CD14-positive monocyte (primary cell): ENCODE measurements around the gene POP7. TPM values are rescaled to one million over a fixed set of nuclear protein-coding genes. Genes with fewer than 3 reads are reported as not detected.

ENCODE experiments used
- DNase-seq, 3 donors: peaks; one replicate each; pipeline ENCODE4 v3.0.0-alpha.2; 2011 to 2022
- H2AFZ ChIP-seq: 2 replicates; pipeline ENCODE4 v1.6.0; 2012; ENCODE audit warnings: mild to moderate bottlenecking, low read depth, low read length, inconsistent platforms; ENCODE audit not compliant: insufficient read depth, poor library complexity, severe bottlenecking
- H3K27ac ChIP-seq, 2 donors: 1 replicate in 1 of 2; 2 replicates in 1 of 2; pipeline ENCODE4 v1.5.1; 2012 to 2013; ENCODE audit warnings: low read length in 2 of 2, control low read depth in 1 of 2, inconsistent platforms in 1 of 2, low read depth in 1 of 2, mild to moderate bottlenecking in 1 of 2
- H3K27me3 ChIP-seq, 2 donors: one replicate each; pipeline versions ENCODE4 v1.6.0 to v1.6.1; 2011 to 2013; ENCODE audit warnings: low read length in 2 of 2; ENCODE audit not compliant: control insufficient read depth in 2 of 2, insufficient read depth in 2 of 2
- H3K36me3 ChIP-seq, 2 donors: replicated peaks in 1 of 2; 1 replicate in 1 of 2; 2 replicates in 1 of 2; pipeline versions ENCODE4 v1.5.1 to v1.6.1; 2012 to 2013; ENCODE audit warnings: low read length in 2 of 2, control low read depth in 1 of 2, inconsistent platforms in 1 of 2, mild to moderate bottlenecking in 1 of 2; ENCODE audit not compliant: insufficient read depth in 2 of 2, control insufficient read depth in 1 of 2
- H3K4me1 ChIP-seq, 2 donors: 1 replicate in 1 of 2; 2 replicates in 1 of 2; pipeline versions ENCODE4 v1.5.1 to v1.6.1; 2012 to 2013; ENCODE audit warnings: low read length in 2 of 2, control low read depth in 1 of 2, inconsistent platforms in 1 of 2, mild to moderate bottlenecking in 1 of 2, moderate library complexity in 1 of 2; ENCODE audit not compliant: insufficient read depth in 2 of 2, control insufficient read depth in 1 of 2
- H3K4me2 ChIP-seq: replicated peaks from 2 replicates; pipeline ENCODE3; 2012; ENCODE audit warnings: low read length, moderate library complexity, mild to moderate bottlenecking; ENCODE audit not compliant: poor library complexity, severe bottlenecking; ENCODE audit errors: extremely low read depth
- H3K4me3 ChIP-seq, 3 experiments: fragments of 200-600 bp in 1 of 3; sonication (generic) in 1 of 3; replicated peaks in 1 of 3; 1 replicate in 2 of 3; 2 replicates in 1 of 3; pipeline ENCODE4 v1.5.1; 2011 to 2013; ENCODE audit warnings: low read length in 3 of 3, mild to moderate bottlenecking in 3 of 3, control low read depth in 2 of 3, low read depth in 2 of 3, inconsistent platforms in 1 of 3, moderate library complexity in 1 of 3
- H3K79me2 ChIP-seq: 2 replicates; pipeline ENCODE4 v1.6.0; 2012; ENCODE audit warnings: mild to moderate bottlenecking, control low read depth, inconsistent platforms, low read length, moderate library complexity; ENCODE audit not compliant: insufficient read depth
- H3K9ac ChIP-seq: 2 replicates; pipeline ENCODE4 v1.6.0; 2017; ENCODE audit warnings: low read length, mild to moderate bottlenecking; ENCODE audit not compliant: insufficient read depth, poor library complexity, severe bottlenecking
- H3K9me3 ChIP-seq, 2 donors: replicated peaks in 1 of 2; 1 replicate in 1 of 2; 2 replicates in 1 of 2; pipeline versions ENCODE4 v1.5.1 to v1.6.1; 2012 to 2013; ENCODE audit warnings: low read length in 2 of 2, control low read depth in 1 of 2; ENCODE audit not compliant: control insufficient read depth in 1 of 2, insufficient read depth in 1 of 2
- H4K20me1 ChIP-seq: 2 replicates; pipeline ENCODE4 v1.6.0; 2012; ENCODE audit warnings: mild to moderate bottlenecking, low read length, control low read depth, moderate library complexity; ENCODE audit not compliant: insufficient read depth
- H3K27ac Mint-ChIP-seq, 7 donors: one replicate each; pipeline ENCODE4 v1.8.0; 2020; ENCODE audit warnings: mild to moderate bottlenecking in 7 of 7, mixed read lengths in 7 of 7, moderate library complexity in 6 of 7, inconsistent platforms in 2 of 7
- H3K27me3 Mint-ChIP-seq, 3 donors: one replicate each; pipeline ENCODE4 v1.8.0; 2021 to 2022; ENCODE audit warnings: low read depth in 3 of 3, mild to moderate bottlenecking in 3 of 3, mixed read lengths in 3 of 3, moderate library complexity in 3 of 3, inconsistent platforms in 1 of 3
- H3K36me3 Mint-ChIP-seq, 2 donors: one replicate each; pipeline ENCODE4 v1.8.0; 2020; ENCODE audit warnings: mixed read lengths in 2 of 2, inconsistent platforms in 1 of 2, mild to moderate bottlenecking in 1 of 2
- H3K4me1 Mint-ChIP-seq: one replicate; pipeline ENCODE4 v1.8.0; 2020; ENCODE audit warnings: mild to moderate bottlenecking, mixed read lengths
- H3K4me3 Mint-ChIP-seq, 2 donors: one replicate each; pipeline ENCODE4 v1.8.0; 2020; ENCODE audit warnings: mild to moderate bottlenecking in 2 of 2, mixed read lengths in 2 of 2, moderate library complexity in 1 of 2
- H3K9me3 Mint-ChIP-seq, 7 donors: one replicate each; pipeline ENCODE4 v1.8.0; 2020 to 2022; ENCODE audit warnings: mixed read lengths in 7 of 7, mild to moderate bottlenecking in 6 of 7, moderate library complexity in 6 of 7, inconsistent platforms in 2 of 7
- CTCF ChIP-seq: fragments of 200-600 bp; IDR thresholded peaks from one replicate; pipeline ENCODE4 v1.8.0; 2022; ENCODE audit warnings: antibody characterized with exemption, mild to moderate bottlenecking
- WGBS: methylation state at CpG from one replicate; pipeline ENCODE4 v1.1.5; 2013; ENCODE audit warnings: missing lambda C conversion rate; ENCODE audit not compliant: insufficient coverage; 5-methylcytosine and 5-hydroxymethylcytosine counted together
- intact Hi-C, 2 donors: fragments of 100-400 bp; cut with micrococcal nuclease; formaldehyde crosslinking; loops; one replicate each; pipeline versions ENCODE4 v1.15.0 to v1.15.1; 2023
- polyA plus RNA-seq, 3 donors: library from polyadenylated mRNA; depleted of rRNA in 1 of 3; unstranded in 2 of 3; stranded (reverse) in 1 of 3; fragments of 300-500 nt in 2 of 3; fragments of >200 nt in 1 of 3; fragmentation: Illumina TruSeq in 2 of 3; gene quantifications; 1 replicate in 2 of 3; 2 replicates in 1 of 3; pipeline ENCODE4 v1.2.3, GENCODE V29; 2012 to 2021

POP7 gene
- polyA plus RNA-seq, 3 donors, result 11.1 to 48.5 (median 41.6) TPM

DNA sequence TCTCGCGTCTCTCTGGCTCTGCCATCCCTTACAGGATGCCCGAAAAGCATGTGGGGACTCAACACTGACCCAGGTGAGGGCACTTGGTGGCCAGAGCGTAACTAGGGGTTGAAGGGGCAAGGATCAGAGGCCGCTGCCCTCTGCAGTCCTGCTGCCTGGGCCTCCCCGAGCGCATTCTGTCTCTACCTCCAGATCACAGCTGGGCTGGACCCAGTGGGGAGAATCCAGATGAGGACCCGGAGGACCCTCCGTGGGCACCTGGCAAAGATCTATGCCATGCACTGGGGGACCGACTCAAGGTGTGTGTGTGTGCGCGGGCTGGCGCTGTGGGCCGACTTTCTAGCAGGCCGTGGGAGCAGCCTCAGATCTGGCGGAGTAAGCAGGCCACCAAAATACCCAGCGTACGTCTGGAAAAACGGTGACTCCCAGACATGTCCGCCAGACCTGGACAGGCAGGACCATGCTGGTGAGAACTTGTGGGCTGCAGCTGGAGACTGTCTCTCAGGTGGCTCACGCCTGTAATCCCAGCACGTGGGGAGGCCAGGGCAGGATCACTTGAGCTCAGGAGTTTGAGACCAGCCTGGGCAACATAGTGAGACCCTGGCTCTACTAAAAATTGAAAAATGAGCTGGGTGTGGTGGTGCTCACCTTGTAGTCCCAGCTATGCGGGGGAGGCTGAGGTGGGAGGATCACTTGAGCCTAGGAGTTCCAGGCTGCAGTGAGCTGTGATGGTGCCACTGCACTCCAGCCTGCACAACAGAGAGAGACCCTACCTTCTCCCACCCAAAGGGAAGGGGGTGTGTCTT, 29.2 kb upstream of the POP7 start:
- Histone ChIP-seq H4K20me1 (peaks cover 65% of the 10 kb centered on the region), H3K4me1 (peaks cover 55 to 61% of the 10 kb centered on the region in 2 donors), H3K4me2 (peak overlapping the region; percentile 78), H3K79me2 (peaks cover 48% of the 10 kb centered on the region), H3K27me3 (no peaks in the 10 kb centered on the region), H3K9me3 (no peaks in the 10 kb centered on the region), H3K9ac (peak overlapping the region; percentile 89), H3K4me3 (peak overlapping the region in 1 of 3 experiments; percentile 100), H3K36me3 (peaks cover 43 to 47% of the 10 kb centered on the region in 2 donors), H2AFZ (no peak overlapping the region), H3K27ac (peak overlapping the region; percentile 54 to 91)
- H3K36me3 Mint-ChIP-seq, result peaks cover 31 to 48% of the 10 kb centered on the region in 2 donors
- peaks cover 44% of the 10 kb centered on the region for H3K4me1 Mint-ChIP-seq
- peak overlapping the region; percentile 71 to 80 for H3K4me3 Mint-ChIP-seq
- TF ChIP-seq CTCF, result no peak
- 95% methylated on average over 20 of the region's 23 CpGs for WGBS
- peaks cover under 1 to 6% (median 1%) of the 10 kb centered on the region in 3 donors for H3K27me3 Mint-ChIP-seq
- peak in 1 of 3 donors; percentile 9 for DNase-seq
- intact Hi-C loops, result loop anchor here in 1 of 2 donors (10.0 kb wide), 2 partner anchors 242 to 552 kb away; partner anchors contain the start of genes MBLAC1 and PPP1R35
- peaks cover 0 to 2% (median 0%) of the 10 kb centered on the region in 7 donors for H3K9me3 Mint-ChIP-seq
- H3K27ac Mint-ChIP-seq, result peak overlapping the region; percentile 26 to 93 (median 85)

DNA sequence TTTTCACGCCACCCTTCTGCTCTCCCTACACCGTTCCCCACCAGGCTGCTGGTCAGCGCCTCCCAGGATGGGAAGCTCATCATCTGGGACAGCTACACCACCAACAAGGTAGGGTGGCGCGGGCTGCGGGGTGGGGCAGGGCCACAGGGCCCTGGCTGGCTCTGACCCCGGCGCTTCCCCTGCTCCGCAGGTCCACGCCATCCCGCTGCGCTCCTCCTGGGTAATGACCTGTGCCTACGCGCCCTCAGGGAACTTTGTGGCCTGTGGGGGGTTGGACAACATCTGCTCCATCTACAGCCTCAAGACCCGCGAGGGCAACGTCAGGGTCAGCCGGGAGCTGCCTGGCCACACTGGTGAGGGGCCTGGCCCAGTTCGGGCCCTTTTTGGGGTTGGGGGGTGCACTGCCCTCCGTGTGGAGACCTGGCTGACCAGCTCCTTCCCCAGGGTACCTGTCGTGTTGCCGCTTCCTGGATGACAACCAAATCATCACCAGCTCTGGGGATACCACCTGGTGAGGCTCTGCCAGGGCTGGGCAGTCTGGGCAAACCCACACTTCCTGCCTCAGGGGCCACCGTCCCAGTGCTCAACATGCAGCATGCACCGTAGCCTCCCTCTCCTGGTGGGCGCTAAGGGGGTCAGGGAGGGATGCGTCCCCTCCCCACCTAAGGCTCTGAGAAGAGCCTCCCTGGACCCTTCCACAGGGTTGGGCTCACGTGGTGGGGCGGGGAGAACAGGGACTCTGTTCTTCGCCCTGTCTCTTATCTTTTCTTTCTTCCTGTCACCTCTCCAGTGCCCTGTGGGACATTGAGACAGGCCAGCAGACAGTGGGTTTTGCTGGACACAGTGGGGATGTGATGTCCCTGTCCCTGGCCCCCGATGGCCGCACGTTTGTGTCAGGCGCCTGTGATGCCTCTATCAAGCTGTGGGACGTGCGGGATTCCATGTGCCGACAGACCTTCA, 28.3 kb upstream of the POP7 start:
- peak overlapping the region; percentile 54 to 65 for H3K27ac ChIP-seq
- H3K9ac ChIP-seq, result no peak overlapping the region
- H2AFZ ChIP-seq, result no peak overlapping the region
- DNase-seq, result peak in 1 of 3 donors; percentile 5
- peaks cover 52 to 56% of the 10 kb centered on the region in 2 donors for H3K36me3 ChIP-seq
- Mint-ChIP-seq H3K27me3 (peaks cover 0 to 4% (median 1%) of the 10 kb centered on the region in 3 donors), H3K27ac (peak overlapping the region in 6 of 7 donors; percentile 82 to 92 (median 86)), H3K4me3 (no peak overlapping the region), H3K36me3 (peaks cover 32 to 52% of the 10 kb centered on the region in 2 donors), H3K4me1 (peaks cover 43% of the 10 kb centered on the region), H3K9me3 (peaks cover 0 to 2% (median 0%) of the 10 kb centered on the region in 7 donors)
- peaks cover 48% of the 10 kb centered on the region for H3K79me2 ChIP-seq
- no peak overlapping the region for H3K4me3 ChIP-seq
- no peaks in the 10 kb centered on the region for H3K27me3 ChIP-seq
- intact Hi-C loops, result loop anchor here in 1 of 2 donors (10.0 kb wide), 2 partner anchors 243 to 553 kb away; partner anchors contain the start of genes MBLAC1 and PPP1R35
- peaks cover 74% of the 10 kb centered on the region for H4K20me1 ChIP-seq
- TF ChIP-seq CTCF, result no peak
- no peaks in the 10 kb centered on the region for H3K9me3 ChIP-seq
- H3K4me2 ChIP-seq, result no peak overlapping the region
- WGBS, result 93% methylated on average over 23 of the region's 36 CpGs
- H3K4me1 ChIP-seq, result peaks cover 53 to 59% of the 10 kb centered on the region in 2 donors
